SIG-M5 treated with dmso at 0.1 percent for 504 hours (cell line): ENCODE data around the gene STKLD1.
"Not testable (repeated sequence)": the region's sequence is repeated elsewhere in the genome, so short reads cannot be mapped to it uniquely, and the experiment has no call there.

Experiments used
- DNase-seq: peaks from one replicate; lab custom pipeline; 2025; ENCODE audit not compliant: unreplicated experiment; lab: John Stamatoyannopoulos, UW

STKLD1 gene

DNA sequence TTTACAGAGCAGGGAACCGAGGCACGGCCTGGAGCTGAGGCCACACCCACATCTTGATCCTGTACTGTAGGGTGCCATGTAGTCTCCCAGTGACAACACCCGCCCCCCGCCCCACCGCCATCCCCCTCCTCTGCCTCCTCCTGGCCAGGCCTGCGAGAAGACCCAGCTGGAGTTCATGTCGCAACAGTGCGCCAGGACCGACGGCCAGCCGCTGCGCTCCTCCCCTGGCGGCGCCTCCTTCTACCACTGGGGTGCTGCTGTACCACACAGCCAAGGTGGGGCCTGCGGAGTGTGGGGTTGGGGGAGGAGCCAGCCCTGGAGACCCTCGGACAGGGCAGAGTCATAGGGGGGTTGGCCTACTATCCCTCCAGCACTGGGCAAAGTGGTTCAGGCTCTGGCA lies 60.5 kb downstream of the STKLD1 start:
- no peak for DNase-seq

DNA sequence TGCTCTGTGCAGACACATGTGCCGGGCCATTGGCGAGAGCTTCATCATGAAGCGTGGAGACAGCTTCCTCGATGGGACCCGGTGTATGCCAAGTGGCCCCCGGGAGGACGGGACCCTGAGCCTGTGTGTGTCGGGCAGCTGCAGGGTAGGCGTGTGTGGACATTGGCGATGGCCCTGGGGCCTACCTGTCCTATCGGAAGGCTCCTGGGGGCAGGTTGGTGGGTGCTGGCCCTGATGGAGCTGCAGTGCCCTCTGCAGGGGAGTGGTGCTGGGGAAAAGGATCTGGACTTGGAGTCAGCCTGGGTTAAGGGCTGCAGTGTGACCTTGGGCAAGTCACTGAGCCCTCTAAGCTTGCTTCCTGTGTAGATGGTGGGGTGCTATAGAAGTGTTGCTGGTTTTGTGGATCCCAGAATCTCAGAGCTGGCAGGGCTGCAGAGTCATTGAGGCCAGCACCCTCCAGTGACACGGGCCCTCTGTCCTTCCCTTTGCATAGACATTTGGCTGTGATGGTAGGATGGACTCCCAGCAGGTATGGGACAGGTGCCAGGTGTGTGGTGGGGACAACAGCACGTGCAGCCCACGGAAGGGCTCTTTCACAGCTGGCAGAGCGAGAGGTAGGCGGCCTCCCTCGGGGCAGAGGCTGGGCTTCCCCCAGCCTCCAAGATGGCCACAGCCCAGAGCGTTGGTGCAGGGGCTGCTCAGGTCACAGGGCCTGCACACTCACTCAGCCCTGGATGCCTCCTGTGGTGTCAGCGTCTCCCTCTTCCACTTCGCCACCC lies 61.8 kb downstream of the STKLD1 start:
- DNase-seq, result no peak

DNA sequence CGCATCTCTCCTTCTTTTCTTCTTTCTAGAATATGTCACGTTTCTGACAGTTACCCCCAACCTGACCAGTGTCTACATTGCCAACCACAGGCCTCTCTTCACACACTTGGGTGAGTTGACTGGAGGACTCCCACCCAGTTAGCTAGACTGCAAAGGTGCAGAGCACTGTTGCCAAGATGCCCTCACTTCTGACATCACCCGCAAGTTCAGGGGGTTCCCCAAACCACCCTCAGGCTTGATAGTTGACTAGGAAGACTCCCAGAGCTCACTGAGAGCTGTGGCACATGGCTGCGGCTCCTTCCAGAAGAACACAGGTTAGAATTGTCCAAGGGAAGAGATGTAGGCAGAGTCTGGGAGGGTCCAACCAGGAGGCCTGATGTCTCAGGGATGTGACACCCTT lies 63.2 kb downstream of the STKLD1 start:
- DNase-seq, result no peak

DNA sequence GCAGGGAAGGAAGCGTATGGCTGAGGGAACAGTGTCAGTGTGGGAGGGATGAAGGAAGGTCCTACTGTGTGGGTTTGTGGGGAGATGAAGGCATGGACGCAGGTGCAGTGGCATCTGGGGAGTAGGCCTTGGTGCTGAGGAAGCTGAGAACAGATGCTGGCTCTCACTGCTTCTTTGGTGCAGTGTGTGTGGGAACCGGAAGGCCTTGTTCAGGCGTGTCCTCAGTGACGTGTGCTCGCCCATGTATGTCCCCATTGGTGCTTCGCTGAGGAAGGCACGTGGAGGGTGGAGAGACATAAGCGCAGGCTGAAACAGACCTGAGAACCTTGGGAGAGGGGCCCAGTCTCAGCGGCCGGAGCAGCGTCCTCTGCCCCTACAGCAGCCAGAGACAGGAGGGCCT lies 64.7 kb downstream of the STKLD1 start:
- no peak for DNase-seq

DNA sequence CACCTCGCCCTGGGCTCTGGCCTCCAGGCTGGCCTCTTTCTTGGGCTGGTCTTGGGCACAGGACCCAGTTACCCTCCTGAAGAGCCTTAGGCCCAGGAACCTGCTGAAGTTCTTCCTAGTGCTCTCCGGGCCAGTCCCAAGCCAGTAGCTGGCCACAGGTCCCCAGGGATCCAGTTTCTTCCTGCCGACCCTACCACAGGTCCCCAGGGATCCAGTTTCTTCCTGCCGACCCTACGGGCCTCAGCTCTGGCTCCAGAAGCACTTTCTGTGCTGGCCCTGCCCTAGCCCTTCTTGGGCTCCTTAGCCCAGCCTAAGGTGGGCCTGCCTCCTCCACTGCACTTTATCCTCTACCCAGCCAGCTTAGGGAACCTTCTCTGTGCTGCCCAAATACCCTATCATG lies 65.4 kb downstream of the STKLD1 start:
- no peak for DNase-seq

DNA sequence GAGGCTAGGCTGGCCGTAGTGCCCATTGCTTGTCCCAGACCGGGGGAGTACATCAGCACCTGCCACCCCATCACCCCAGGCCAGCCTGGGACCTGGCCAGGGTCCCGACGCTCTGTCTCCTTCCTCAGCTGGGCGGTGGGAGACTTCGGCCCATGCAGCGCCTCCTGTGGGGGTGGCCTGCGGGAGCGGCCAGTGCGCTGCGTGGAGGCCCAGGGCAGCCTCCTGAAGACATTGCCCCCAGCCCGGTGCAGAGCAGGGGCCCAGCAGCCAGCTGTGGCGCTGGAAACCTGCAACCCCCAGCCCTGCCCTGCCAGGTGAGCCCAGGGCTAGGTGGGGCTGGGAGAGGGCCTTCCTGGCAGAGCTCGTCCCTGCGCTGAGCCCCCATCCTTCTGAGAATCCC lies 67.1 kb downstream of the STKLD1 start:
- no peak for DNase-seq

DNA sequence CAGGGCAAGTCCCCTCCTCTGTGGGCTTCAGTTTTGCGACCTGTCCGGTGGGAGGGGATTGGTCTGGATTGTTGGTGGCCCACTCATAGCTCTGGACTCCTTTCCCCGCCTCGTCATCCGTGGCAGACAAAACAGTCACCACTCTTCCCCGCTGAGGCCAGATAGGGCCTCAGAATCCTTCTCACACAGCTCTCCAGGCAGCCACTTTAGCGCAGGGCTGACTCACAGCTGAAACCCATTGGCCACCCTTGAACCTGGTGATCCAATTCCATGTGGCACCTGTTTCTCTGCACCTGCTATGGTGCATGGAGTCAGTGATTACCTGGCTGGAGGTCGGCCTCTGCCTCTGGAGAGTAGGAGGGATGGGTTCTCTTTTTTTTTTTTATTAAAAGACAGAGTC lies 67.8 kb downstream of the STKLD1 start:
- DNase-seq, result no peak

DNA sequence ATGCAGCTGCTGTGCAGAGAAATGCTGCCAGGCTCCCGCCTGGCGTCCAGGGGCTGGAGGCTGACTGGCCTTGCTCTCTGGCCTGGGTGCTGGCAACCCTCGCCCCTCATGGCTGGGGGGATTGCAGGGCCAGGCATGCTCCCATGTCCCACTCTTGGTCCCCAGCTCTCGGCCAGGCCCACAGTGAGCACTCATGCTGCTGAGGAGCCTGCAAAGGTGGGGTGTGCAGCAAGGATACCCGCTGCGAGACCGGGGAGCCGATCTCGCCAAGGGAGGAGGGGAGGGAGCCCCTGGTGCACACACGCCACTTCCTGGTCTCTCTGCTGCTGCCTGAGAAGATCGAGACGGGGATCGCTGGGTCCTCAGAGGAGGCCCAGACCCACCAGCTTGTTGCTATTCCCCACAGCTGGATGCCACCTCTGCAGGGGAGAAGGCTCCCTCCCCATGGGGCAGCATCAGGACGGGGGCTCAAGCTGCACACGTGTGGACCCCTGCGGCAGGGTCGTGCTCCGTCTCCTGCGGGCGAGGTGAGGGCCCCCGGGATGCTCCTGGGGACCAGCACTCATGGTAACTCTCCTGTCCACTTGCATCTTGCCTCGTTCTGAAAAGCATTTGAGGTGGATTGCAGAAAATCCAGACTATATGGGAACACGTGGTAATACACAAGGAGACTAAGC lies 69.3 kb downstream of the STKLD1 start:
- no peak for DNase-seq

DNA sequence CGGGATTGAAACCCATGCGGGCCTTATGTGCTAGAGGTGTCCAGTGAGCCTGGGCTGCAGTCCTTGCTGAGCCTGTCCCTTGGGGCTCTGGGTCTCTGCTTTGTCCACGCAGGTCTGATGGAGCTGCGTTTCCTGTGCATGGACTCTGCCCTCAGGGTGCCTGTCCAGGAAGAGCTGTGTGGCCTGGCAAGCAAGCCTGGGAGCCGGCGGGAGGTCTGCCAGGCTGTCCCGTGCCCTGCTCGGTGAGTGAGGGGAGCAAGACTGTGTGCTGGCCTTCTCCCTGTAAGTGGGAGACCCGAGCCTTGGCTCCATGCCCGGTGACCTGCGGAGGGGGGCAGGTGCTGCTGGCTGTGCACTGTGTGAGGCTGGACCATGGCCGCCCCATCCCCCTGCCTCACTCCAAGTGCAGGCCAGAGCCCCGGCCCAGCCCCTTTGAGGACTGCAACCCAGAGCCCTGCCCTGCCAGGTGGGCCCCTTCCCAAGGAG lies 72.4 kb downstream of the STKLD1 start:
- DNase-seq, result no peak

DNA sequence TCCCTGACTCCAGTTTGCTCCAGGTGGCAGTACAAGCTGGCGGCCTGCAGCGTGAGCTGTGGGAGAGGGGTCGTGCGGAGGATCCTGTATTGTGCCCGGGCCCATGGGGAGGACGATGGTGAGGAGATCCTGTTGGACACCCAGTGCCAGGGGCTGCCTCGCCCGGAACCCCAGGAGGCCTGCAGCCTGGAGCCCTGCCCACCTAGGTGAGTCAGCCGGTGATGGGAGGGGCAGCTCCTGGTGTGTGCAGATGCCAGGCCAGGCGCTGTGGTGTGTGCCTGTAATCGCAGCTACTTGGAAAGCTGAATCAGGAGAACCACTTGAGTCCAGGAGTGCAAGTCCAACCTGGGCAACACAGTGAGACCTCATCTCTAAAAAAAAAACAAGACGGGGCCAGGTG lies 73.6 kb downstream of the STKLD1 start:
- DNase-seq, result no peak

DNA sequence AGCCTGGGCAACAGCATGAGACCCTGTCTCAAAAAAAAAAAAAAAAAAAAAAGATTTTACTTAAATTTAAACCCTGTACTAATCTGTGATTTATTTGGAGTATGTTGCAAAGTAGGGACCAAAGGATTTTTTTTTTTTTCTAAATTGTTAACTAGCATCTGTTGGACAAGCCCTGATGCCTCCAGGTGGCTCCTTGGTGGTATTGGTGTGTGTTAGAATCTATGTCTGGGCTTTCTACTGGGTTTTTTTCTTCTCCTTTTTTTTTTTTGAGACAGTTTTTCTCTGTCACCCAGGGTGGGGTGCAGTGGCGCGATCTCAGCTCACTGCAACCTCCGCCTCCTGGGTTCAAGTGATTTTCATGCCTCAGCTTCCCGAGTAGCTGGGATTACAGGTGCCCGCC lies 75.7 kb downstream of the STKLD1 start:
- DNase-seq, result not testable (repeated sequence)

DNA sequence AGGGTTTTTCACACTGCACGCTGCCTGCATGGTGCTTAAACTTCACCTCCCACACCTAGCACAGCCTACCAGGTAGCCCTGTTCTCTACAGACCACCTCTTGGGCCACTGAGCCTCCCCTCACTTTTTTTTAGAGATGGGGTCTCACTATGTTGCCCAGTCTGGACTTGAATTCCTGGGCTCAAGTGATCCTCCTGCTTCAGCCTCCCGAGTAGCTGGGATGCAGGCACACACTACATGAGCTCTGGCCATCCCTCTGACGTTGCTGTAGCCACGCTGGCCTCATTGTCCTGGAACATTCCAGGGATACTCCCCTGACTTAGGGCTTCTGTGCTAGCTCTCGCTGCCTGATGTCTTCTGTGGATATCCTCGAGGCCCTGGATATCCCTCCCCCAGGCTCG lies 76.4 kb downstream of the STKLD1 start:
- no peak for DNase-seq

DNA sequence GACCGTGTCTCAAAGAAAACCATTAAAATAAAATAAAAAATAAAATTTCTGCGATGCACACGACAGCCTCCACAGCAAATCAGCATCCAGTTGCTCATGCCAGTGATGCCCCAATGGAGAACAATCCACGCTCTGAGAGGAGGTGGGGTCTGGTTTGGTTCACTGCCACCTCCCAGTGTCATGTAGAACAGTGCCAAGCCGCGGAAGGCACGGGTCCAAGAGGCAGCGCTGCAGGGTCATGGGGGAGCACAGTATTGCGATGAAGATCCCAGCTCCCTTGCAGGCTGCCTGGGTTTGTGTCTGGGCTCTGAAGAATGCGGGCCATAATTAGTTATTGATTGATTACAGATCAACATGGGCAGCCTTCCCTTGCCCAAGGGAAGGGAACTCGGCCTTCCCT lies 77.5 kb downstream of the STKLD1 start:
- no peak for DNase-seq

DNA sequence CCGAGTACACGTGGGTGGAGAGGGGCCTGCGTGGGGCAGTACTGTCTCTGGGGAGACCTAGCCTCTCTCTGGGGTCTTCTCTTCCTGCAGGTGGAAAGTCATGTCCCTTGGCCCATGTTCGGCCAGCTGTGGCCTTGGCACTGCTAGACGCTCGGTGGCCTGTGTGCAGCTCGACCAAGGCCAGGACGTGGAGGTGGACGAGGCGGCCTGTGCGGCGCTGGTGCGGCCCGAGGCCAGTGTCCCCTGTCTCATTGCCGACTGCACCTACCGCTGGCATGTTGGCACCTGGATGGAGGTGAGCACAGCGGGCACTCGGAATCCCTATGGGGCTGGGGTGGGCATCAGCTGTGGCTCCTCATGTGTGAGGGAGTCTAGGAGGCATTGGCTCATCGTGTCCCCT lies 78.2 kb downstream of the STKLD1 start:
- no peak for DNase-seq

DNA sequence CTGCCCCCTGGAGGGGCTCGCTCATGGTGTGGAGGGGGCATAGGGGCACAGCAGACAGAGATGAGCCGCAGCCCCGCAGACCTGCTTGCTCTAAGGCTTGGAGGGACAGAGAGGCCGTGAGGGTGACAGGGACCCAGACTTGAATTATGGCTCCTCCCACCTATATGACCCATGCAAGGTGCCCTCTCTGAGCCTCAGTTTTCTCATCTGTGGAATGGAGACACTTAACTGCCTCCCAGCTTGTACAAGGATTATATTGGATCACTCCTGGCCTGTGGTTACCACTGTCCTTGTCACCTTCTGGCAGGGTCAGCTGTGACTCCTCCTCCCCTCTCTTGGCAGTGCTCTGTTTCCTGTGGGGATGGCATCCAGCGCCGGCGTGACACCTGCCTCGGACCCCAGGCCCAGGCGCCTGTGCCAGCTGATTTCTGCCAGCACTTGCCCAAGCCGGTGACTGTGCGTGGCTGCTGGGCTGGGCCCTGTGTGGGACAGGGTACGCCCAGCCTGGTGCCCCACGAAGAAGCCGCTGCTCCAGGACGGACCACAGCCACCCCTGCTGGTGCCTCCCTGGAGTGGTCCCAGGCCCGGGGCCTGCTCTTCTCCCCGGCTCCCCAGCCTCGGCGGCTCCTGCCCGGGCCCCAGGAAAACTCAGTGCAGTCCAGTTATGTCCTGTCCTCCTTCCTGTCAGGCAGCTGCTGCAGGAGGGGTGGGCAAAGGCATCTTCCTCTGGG lies 78.9 kb downstream of the STKLD1 start:
- DNase-seq, result no peak
